GM18519 (cell line): ENCODE measurements around the gene CUEDC2.
A peak's percentile ranks its signal among the peaks of the same experiment; 100 is the strongest.
"Not testable (repeated sequence)": the region's sequence is repeated elsewhere in the genome, so short reads cannot be mapped to it uniquely, and the experiment has no call there.

ENCODE experiments used
- ATAC-seq: cut with Tn5 transposase; IDR thresholded peaks from one replicate; pipeline ENCODE4 v1.9.1; 2021; ENCODE audit warnings: mild to moderate bottlenecking, moderate library complexity; ENCODE audit not compliant: unreplicated experiment, low FRiP score

CUEDC2 gene

GRCh38 chr10:102455893-102456471, 23.6 kb upstream of the CUEDC2 start:
- ATAC-seq: no peak

DNA sequence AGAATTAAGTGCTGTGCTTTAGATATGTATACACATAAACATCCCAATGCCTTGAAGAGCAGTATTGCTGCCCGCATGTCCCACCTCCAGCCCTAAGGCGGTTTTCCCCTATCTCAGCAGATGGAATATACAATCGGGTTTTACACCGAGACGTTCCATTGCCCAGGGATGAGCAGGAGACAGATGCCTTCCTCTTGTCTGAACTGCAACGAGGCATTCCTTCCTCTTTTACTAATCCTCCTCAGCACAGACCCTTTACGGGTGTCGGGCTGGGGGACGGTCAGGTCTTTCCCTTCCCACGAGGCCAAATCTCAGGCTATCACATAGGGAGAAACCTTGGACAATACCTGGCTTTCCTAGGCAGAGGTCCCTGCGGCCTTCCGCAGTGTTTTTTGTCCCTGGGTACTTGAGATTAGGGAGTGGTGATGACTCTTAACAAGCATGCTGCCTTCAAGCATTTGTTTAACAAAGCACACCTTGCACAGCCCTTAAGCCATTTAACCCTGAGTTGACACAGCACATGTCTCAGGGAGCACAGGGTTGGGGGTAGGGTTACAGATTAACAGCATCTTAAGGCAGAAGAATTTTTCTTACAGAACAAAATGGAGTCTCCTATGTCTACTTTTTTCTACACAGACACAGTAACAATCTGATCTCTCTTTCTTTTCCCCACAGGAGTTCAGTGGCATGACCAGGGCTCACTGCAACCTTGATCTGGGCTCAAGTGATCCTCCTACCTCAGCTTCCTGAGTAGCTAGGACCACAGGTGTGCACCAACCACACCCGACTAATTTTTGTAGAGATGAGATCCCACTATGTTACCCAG, 22.5 kb upstream of the CUEDC2 start:
- ATAC-seq: not testable (repeated sequence)

GRCh38 chr10:102453502-102453901, 21.1 kb upstream of the CUEDC2 start:
- no peak for ATAC-seq

GRCh38 chr10:102452672-102453340, 20.4 kb upstream of the CUEDC2 start:
- ATAC-seq: no peak

DNA sequence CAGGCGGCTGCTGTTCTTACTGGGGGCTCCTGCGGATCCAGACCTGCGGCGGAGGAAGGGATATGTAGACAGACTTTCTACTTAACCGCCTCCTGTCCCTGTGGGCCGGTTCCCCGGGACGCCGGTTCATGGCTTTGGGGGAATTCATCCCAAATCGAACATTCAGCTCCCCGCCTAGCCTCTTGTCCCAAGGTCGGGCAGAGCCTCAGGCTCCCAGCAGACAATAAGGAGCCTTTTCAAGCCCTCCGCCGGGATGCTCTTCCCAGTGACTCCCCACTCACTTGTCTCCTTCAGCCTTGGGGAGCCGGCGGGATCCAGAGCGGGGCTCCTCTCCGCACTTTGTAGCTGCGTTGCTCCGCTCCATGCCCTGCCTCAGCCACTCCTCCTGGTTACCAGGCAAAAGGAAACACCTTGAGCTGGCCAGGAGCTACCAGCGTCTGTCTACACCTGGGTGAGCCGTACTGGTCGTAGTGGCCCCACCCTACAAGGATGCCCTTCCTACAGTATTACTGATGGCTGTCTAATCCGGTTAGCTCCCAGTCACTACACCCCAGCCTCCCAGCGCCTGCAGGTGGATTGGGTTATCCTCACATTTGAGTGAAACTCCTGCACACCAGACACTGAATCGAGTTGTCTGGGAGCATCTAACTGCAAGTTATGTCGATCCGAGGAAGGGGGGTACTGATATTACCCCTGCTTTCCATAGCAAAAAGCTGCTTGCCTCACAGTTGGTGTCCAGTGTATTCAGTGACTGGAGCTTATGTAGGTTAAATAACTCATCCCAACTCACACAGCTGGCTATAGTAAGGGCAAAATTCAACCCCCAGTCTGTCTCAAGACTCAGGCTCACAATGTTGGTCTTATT, 19.0 kb upstream of the CUEDC2 start, which contains the start of gene C10orf95:
Gene C10orf95 (minus strand): TSS at position 439 of the 865 bp plus-strand sequence. CDS start 450 bp downstream, outside the sequence.
- no peak for ATAC-seq

- ATAC-seq: peak; percentile 75
Measured at GRCh38 chr10:102450374-102451104, 18.2 kb upstream of the CUEDC2 start.

DNA sequence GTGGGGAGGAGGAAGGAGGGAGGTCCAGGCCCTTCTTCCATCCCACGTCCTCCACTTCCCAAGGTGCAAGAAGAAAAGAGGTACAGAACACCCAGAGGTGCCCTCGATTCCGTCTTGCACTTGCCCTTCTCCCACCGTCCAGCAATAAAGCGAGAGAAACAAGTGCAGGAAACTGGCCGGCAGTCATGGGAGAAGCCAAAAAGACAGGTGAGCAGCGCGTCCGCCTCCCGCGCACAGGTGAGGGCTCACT, 17.7 kb upstream of the CUEDC2 start:
- no peak for ATAC-seq

- peak; percentile 31 for ATAC-seq
Measured at GRCh38 chr10:102449321-102450123, 17.1 kb upstream of the CUEDC2 start.

DNA sequence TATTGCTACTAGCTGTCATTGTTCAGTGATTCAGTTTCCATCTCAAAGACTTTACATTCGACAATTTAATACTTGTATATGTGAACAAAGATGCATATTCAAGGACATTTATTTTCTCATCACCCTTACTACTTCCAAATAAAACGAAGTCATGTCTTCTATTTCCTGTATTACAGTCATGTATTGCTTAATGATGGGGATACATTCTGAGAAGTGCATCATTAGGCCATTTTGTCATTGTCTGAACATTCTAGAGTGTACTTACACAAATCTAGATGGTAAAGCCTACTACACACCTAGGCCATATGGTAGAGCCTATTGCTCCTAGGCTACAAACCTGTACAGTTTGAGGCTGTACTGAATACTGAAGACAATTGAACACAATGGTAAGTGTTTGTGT, 12.5 kb upstream of the CUEDC2 start:
- ATAC-seq: no peak

- ATAC-seq: no peak
Measured at GRCh38 chr10:102438374-102438773, 6.0 kb upstream of the CUEDC2 start.

- no peak for ATAC-seq
Measured at GRCh38 chr10:102437515-102437914, 5.1 kb upstream of the CUEDC2 start.

GRCh38 chr10:102436312-102436711, 3.9 kb upstream of the CUEDC2 start:
- no peak for ATAC-seq

- no peak for ATAC-seq
Measured at GRCh38 chr10:102435529-102436233, 3.3 kb upstream of the CUEDC2 start.

DNA sequence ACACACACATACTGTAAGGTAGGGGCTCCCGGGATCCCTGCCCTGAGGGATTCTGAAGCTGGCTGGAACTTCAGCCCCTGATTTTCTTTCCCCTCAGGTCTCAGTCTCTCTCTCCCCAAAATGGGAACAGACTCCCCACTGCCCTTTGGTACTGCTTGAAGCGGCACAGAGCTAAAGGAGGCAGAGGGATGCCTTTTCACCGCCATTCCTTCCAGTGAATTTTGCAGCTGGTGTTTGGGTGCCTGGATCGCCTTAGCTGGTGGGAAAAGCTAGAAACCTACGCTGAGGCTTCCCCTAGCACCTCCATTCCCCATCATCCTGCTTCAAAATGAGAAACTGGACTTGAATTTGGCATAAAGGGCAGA, 2.7 kb upstream of the CUEDC2 start:
- ATAC-seq: no peak

- ATAC-seq: no peak
Measured at GRCh38 chr10:102434394-102435132, 2.2 kb upstream of the CUEDC2 start.

GRCh38 chr10:102433619-102434046, 1.3 kb upstream of the CUEDC2 start:
- ATAC-seq: no peak

- ATAC-seq: no peak
Measured at GRCh38 chr10:102431452-102432124, 786 bp downstream of the CUEDC2 start.

DNA sequence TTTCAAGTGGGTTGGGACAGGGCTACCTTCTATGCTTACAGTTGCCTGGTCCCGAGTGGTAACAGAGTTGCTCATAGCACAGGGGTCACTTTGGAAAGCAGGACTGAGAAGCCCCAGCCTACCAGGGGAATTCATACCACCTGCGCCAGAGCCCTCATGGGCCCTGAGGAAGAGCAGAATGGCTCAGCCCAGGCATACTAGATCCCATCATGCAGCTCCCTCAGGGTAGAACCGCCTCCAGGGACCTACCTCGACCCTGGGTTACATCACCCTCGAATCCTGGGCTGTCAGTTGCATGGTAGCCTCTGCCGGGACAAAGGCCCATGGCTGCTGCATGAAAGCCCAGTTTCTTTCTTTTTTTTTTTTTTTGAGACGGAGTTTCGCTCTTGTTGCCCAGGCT, 2.9 kb downstream of the CUEDC2 start:
- ATAC-seq: no peak
